GM19463 (cell line): ENCODE measurements around the gene AP2S1.
"Not testable (repeated sequence)": the region's sequence is repeated elsewhere in the genome, so short reads cannot be mapped to it uniquely, and the experiment has no call there.

ENCODE experiments used
- ATAC-seq: cut with Tn5 transposase; IDR thresholded peaks from one replicate; pipeline ENCODE4 v1.9.1; 2021; ENCODE audit warnings: mild to moderate bottlenecking, moderate library complexity; ENCODE audit not compliant: unreplicated experiment

Gene AP2S1

DNA sequence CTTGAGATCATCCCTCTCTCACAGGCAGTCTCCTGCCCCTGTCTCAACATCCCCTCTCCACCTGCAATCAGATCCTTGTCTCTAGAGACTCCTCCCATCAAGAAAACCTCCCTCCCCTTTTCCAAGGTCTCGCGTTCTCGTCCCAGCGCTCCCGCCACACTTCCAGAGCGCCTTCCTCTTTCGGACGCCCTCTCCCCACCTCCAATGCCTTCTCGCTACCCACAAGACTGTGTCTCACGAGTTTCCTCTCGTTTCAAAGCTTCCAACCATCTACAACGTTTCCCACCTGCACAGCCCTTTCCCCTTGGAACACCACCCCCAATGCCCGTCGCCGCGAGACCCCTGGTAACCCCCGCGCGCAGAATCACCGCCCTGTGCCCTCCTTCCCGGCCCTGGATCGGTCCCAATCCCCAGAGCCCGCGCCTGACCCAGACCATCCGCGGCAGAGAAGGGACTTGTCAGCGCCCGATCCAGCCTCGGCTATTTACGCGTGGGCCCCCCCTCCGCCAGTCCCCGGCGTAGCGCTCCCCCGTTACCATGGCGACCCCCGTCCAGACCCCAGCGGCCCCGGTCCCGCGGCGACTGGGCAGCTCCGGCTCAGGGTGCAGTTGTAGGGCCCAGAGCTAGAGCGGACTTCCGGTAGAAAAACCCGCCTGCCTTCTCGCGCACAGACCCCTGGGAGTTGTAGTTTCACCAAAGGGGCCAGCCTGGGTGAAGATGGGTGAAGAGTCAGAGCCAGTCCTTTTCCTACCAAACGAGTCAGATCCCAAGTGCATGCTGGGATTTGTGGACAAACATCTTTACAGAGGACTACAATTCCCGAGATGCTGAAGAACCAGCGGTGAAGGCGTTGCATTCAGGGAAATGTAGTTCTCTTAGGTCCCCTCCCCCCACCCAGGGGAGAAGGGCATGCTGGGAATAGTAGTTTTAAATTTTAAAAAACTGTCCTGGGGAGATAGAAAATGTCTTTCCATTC, at the start of gene AP2S1:
Gene AP2S1 (minus strand): TSS at position 619 of the 976 bp plus-strand sequence. CDS start 80 bp downstream, at position 539.
- ATAC-seq = peak; percentile 97

DNA sequence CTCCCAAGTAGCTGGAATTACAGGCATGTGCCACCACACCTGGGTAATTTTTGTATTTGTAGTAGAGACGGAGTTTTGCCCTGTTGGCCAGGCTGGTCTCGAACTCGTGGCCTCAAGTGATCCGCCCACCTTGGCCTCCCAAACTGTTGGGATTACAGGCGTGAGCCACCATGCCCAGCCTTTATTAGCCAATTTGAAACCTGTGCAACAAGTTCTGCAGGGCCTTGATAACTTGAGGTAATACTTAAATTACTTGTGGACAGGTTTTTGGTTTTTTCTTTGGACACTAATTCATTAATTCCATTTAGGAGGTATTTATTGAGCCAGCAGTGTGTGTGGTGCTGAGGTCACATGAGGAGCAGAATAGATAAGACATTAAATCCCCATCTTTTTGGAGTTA, 49.7 kb upstream of the AP2S1 start:
- ATAC-seq = no peak

DNA sequence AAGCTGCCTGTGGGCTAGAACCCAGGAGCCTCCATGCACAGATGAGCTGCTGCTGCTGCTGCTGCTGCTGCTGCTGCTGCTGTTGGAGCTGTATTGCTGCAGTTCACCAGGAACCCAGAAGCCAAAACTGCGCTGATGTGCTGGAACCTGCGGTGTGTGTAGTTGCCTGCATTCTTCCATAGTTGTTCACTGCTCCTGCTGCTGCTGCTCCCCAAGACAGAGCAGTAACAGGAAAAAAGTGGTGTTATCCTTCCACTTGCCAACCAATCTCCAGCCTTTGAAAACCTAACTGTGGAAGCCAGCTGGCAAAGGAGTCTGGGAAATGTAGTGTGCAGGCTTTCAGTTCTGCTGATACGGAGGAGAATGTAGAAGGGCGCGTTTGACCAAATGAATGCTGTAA, 48.1 kb upstream of the AP2S1 start:
- ATAC-seq = no peak

DNA sequence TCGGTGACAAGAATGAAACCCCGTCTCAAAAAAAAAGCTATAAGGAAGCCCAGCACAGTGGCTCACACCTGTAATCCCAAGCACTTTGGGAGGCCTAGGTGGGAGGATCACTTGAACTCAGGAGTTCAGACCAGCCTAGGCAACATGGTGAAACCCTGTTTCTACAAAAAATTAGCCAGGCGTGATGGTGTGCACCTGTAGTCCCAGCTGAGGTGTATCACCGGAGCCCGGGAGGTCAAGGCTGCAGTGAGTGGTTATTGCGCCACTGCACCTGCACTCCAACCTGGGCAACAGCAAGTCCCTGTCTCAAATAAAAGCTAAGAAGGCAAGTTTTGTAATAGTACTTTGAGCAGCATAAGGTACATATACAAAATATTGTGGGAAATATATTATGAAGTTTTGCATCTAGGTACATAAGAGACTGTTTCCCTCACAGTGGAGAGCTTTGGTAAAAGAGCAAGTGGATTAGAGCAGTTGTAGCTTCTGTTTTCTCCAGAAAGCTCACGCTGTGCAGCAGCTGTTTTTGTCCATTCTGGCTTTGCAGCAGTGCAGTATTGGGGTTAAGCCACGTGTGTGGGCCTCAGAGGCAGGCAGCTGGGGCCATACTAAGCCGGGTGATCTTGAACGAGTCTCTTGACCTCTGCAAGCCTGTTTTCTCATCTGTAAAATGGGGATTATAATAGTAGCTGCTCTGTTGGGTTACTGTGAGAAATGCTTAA, 45.6 kb upstream of the AP2S1 start:
- ATAC-seq = no peak

DNA sequence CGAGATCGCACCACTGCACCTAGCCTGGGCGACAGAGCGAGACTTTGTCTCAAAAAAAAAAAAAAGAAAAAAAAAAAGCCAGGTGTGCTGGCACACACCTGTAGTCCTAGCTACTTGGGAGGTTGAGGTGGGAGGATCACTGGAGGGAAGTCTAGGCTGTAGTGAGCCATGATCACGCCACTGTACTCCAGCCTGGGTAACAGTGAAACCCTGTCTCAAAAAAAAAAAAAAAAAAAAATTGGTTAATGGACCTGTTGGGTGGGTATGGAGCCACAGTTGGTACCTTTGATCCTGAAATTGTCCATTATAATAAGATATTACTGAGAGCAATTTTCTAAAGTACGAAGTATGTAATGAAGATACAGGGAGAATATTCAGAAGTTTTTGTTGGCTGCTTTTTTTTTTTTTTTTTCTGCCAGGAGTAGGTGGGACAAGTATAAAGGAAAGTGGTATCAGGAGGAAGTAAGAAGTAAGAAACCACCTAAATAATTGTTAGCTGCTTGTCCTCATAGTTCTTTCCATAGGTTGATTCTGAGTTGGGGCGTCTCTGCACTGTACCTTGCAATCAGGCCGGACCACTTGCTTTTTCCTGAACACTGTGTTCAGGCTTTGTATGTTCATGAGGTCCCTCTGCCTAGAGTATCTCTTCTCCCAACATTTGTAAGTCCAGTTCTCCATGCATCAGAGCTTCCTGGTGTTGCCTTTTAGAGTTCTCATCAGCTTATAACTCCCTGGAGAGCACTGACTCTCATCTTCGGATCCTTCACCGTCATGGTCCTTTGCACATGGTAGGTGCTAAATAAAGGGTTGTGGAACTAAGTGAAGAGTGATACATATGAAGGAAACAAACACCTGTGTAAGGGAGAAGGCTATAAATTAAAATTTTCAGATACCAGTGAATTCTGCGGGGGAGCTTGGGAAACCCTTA, 41.9 kb upstream of the AP2S1 start:
- no peak for ATAC-seq

DNA sequence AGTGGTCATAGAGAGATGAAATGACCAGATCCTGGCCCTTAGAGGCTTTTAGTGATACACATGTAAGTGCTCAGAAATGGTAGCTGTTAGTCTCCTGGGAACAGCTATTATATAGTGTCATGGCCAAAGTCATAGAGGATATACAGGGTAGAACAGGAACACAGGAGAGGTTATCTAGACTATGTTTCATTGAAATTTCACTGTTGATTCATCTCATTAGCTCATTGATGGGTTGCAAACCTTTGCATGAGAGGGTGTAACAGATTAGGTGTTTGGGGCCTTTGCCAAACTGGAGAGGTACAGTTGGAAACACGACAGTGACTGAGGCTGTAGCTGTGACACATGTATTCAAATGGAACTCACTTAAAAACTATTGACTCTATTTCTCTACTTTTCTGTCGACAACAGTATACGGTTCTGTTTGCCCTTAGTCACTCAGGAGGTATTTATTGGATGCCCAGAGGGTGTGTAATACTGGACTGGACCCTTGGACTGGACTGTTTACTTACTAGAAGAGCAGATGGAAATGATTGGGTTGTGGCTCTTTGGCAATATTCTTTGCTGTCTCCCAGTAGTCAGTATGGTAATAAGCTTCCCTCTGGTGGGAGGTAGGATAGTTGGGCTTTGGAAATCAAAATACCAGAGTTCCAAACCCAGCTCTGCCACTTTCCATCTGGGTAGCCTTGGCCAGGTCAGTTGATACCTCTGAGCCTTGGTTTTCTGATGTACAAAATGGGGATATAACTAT, 40.0 kb upstream of the AP2S1 start:
- ATAC-seq = no peak

DNA sequence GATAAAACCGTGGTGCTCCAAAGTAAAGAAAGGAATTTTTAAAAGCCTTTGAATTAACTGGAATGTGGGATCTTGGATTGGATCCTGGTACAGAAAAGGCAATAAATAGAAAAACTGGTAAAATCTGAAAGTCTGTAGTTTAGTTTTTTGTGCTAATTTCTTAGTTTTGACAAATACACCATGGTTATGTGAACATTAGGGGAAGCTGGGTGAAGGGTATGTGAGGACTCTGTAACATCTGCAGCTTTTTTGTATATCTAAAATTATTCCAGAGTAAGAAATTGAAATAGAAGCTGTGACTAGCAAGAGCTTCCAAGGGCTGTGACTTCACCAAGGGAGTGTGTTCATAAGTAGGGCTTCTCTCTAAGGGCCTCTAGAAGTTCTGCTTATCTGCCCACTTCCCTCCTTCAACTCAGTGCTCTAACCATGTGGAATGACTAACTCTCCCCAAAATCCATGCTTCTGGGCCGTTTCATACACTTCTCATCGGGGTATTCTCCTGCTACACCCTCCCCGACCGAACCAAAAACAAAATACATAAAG, 36.7 kb upstream of the AP2S1 start:
- ATAC-seq = no peak

DNA sequence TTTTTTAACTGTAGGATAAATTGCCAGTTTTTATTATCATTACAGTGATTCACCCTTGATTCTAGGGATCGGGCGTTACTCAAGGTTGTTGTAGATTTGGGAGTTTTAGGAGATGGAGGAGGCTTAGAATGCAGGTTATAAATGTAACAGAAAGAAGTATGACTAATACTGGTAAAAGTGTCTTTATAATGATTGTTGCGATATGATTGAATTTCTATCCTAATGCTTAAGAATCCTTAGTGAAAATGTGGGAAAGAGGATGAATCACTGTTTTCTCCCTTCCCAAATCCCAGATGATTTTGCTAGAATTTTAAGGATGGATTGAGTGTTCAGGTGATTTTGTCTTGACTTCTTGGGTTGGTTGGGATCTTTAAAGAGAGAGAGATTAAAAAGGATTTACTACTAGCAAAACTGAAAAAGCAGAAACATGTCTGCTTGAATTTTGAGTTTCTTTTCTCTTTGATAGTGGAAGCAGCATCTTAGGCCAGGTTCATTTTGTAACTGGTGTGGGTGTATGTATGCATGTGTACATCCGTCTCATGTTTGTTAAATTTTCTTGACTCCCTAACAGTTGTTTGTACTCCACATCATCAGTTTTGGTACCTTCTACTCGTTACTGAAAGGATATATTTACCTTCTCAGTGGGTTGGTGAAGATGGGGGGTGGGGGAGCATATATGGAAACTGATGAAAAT, 36.0 kb upstream of the AP2S1 start:
- no peak for ATAC-seq

DNA sequence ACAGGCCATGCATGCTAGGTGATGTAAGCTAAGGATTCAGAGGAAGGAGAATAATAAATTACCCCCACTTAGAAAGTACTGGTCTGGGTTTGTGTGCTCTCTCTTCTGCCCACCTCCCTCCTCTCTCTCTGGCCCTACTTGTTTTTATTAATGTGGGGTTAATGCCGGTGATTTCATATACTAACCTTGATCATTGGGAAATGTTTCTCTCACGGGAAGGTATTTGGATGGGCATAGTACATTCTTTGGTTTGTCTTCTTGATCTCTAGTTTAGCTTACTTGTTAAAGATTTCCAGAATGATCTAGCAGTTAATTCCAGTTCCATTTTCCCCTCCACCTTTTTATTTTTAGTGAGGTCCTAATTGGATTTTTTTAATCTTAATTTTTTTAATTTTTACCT, 34.8 kb upstream of the AP2S1 start:
- ATAC-seq = no peak

DNA sequence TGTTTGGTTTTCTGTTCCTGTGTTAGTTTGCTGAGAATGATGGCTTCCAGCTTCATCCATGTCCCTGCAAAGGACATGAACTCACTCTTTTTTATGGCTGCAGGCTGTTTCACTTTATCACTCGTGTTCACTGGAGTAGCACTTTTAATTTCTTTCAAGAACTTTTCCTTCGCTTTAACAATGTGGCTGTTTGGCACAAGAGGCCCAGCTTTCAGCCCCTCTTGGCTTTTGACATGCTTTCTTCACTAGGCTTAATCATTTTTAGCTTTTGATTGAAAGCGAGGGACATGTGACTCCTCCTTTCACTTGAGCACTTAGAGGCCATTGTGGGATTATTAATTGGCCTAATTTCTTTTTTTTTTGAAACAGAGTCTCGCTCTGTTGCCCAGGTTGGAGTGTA, 32.1 kb upstream of the AP2S1 start:
- ATAC-seq = not testable (repeated sequence)

DNA sequence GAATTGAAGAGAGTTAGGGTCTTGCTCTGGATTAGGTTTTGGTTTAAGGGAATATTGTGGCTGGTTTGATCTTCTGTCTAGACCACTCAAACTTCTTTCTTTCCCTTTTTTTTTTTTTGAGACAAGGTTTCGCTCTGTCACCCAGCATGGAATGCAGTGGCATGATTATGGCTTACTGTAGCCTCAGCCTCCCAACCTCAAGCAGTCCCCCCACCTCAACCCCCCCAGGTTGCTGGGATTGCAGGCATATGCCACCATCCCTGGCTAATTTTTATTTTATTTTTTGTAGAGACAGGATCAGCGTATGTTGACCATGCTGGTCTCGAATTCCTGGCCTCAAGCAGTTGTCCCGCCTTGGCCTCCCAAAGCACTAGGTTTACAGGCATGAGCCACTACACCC, 31.4 kb upstream of the AP2S1 start:
- ATAC-seq = no peak

DNA sequence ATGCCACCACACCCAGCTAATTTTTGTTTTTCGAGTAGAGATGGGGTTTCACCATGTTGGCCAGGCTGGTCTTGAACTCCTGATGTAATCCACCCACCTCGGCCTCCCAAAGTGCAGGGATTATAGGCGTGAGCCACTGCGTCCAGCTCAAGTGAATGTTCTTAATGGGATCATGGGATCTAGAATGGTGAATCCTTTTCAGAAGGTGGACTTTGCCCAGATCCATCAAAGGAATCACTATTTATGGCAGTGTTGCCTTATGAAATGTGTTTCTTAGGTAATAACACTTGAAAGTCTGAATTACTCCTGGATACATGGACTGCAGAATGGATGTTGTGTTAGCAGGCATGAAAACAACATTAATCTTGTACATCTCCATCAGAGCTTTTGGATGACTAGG, 30.4 kb upstream of the AP2S1 start:
- no peak for ATAC-seq

DNA sequence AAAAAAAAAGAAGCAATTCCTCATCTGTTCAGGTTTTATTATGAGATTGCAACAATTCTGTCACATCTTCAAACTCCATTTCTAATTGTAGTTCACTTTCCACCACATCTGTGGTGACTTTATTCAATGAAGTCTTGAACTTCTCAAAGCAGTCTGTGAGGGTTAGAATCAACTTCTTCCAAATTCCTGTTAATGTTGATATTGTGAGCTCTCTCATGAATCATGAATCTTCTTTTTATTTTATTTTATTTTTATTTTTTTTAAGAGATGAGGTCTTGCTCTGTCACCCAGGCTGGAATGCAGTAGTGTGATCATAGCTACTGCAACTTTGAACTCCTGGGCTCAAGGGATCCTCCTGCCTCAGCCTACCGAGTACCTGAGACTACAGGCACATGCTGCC, 29.8 kb upstream of the AP2S1 start:
- no peak for ATAC-seq

DNA sequence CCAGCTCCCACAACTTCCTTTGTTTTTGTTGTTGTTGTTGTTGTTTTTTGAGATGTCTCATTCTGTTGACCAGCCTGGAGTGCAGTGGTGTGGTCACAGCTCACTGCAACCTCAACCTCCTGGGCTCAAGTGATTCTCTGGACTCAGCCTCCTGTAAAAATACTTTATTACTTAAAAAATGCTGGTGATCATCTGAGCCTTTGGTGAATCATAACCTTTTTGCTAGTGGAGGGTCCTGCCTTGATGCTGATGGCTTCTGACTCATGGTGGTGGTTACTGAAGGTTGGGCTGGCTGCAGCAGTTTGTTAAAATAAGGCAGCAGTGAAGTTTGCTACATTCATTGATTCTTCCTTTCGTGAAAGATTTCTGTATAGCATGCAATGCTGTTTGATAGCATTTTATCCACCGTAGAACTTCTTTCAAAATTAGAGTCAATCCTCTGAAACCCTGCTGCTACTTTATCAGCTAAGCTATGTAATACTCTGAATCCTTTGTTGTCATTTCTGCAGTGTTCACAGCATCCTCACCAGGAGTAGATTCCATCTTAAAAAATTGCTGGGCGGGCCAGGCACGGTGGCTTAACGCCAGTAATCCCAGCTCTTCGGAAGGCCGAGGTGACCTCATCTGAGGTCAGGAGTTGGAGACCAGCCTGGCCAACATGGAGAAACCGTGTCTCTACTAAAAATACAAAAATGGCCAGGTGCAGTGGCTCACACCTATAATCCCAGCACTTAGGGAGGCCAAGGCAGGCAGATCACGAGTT, 28.1 kb upstream of the AP2S1 start:
- ATAC-seq = no peak

DNA sequence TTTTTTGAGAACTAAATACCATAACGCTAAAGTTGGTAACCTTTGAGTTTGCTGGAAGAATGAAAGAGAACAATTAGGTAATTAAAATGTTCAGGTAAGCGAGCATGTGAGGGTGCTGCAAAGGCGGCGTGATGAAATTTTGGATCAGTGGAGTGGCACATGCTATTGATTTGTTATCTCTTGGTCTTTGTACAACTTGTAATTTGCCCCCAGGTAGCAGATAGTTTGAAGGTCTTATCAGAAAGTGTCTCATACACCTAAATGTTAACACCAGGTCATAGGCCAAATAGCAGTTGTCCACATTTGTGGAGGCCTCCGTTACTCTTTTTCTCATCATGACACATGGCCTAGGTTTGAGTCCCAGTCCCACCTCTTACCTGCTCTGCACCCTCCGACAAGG, 25.0 kb upstream of the AP2S1 start:
- ATAC-seq = no peak

DNA sequence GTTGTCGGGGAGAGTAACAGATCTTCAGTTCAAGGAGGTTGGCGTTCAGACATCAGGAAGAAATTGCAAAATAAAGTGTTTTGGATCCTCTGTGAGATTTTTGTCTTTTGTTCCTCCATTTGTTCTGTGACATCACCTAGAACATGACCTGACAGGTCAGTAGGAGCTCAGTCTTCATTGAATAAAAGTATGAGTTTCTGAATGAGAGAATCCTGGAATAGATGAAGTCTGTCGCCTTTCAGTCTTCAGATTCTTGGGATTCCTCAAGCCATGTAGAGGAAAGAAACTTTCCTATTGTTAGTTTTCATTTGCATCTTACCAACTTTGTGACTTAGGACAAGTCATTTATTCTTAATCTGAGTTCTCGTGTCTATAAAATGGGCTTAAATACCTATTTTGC, 24.6 kb upstream of the AP2S1 start:
- ATAC-seq = no peak

DNA sequence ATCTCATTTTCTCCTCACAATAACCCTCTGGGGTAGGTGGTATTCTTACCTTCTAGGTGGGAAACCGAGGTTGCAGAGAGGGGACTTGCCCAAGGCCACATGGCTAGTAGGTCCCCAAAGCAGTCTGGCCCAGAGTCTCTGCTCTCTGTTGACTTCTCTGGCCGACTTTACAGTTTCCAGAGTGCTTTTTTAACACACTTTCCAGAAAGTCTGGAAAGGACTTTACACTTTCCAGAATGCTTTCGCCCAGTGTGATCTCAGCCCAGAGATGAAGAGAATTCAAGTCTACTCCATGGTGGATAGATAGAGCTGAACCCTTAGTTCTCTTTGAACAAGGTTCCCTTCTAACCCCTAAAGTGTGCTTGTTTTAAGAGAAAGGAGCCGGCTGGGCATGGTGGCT, 22.3 kb upstream of the AP2S1 start:
- no peak for ATAC-seq

DNA sequence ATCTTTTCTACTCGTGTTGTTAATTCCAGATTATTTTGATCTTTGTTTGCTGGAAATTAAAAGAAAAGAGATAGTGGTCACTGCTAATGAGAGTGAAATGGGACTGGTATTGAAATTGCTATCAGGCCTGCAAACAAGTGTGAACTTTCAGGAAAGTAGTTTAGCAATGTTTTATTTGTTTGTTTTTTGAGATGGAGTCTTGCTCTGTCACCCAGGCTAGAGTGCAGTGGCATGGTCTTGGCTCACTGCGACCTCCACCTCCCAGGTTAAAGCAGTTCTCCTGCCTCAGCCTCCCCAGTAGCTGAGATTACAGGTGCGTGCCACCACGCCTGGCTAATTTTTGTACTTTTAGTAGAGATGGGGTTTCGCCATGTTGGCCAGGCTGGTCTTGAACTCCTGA, 20.5 kb upstream of the AP2S1 start:
- not testable (repeated sequence) for ATAC-seq
